K562 (cell line): ENCODE data around the gene RELL2. TPM values are rescaled to one million over a fixed set of nuclear protein-coding genes. Genes with fewer than 3 reads are reported as not detected.

ENCODE experiments used
- AFF1 ChIP-seq, 2 experiments: fragments of 450-650 bp; IDR thresholded peaks; 2 replicates each; pipeline ENCODE4 v1.6.1; 2018; ENCODE audit warnings: mild to moderate bottlenecking in 2 of 2, low read depth in 1 of 2; ENCODE audit not compliant: partially characterized antibody in 2 of 2
- ARID1B ChIP-seq: fragments of 450-650 bp; IDR thresholded peaks from 2 replicates; pipeline ENCODE4 v1.6.1; 2016; ENCODE audit warnings: antibody characterized with exemption, mild to moderate bottlenecking, inconsistent platforms
- E2F6 ChIP-seq, 2 experiments: IDR thresholded peaks; 2 replicates each; pipeline ENCODE4 v1.6.1; 2011; ENCODE audit warnings: borderline replicate concordance in 1 of 2, control low read depth in 1 of 2, low read depth in 1 of 2, low read length in 1 of 2, mild to moderate bottlenecking in 1 of 2, mixed read lengths in 1 of 2, moderate library complexity in 1 of 2; ENCODE audit not compliant: insufficient read depth in 1 of 2, insufficient read length in 1 of 2, poor library complexity in 1 of 2, severe bottlenecking in 1 of 2; ENCODE audit errors: extremely low read depth in 1 of 2
- EP400 ChIP-seq: fragments of 450-650 bp; IDR thresholded peaks from 2 replicates; pipeline ENCODE4 v1.6.1; 2017; ENCODE audit warnings: antibody characterized with exemption, mild to moderate bottlenecking, moderate library complexity
- ETV1 ChIP-seq: fragments of 450-650 bp; conservative IDR thresholded peaks from 2 replicates; pipeline ENCODE4 v1.6.1; 2016; ENCODE audit warnings: missing genetic modification characterization, control low read depth, low read depth, missing compliant biosample characterization
- MEF2A ChIP-seq: IDR thresholded peaks from 2 replicates; pipeline ENCODE4 v1.6.1; 2011; ENCODE audit warnings: low read depth, mild to moderate bottlenecking, low read length, moderate library complexity; ENCODE audit not compliant: control insufficient read depth
- MXI1 ChIP-seq: IDR thresholded peaks from 2 replicates; pipeline ENCODE4 v1.6.1; 2011; ENCODE audit warnings: low read depth, mild to moderate bottlenecking, improper control_type of control experiment, low read length
- TEAD4 ChIP-seq, 2 experiments: sonication (generic) in 1 of 2; formaldehyde crosslinking in 1 of 2; IDR thresholded peaks; 2 replicates each; pipeline versions ENCODE4 v1.6.1 to v1.8.0; 2012 to 2022; ENCODE audit warnings: borderline replicate concordance in 1 of 2, inconsistent platforms in 1 of 2, low read length in 1 of 2, mild to moderate bottlenecking in 1 of 2, missing genetic modification reagents in 1 of 2
- TFE3 ChIP-seq: fragments of 450-650 bp; formaldehyde crosslinking; IDR thresholded peaks from 2 replicates; pipeline ENCODE4 v1.4.0; 2020; ENCODE audit warnings: mild to moderate bottlenecking, mixed read lengths
- TRIM24 ChIP-seq, 2 experiments: fragments of 450-650 bp; IDR thresholded peaks; 2 replicates each; pipeline ENCODE4 v1.6.1; 2016
- ZNF133 ChIP-seq: fragments of 250-450 bp; sonication (Bioruptor Pico); IDR thresholded peaks from 2 replicates; pipeline ENCODE4 v1.4.0; 2020; ENCODE audit warnings: mild to moderate bottlenecking
- ZNF354B ChIP-seq: fragments of 250-450 bp; sonication (Bioruptor Pico); IDR thresholded peaks from 2 replicates; pipeline ENCODE4 v1.4.0; 2020
- ZNF778 ChIP-seq: fragments of 450-650 bp; formaldehyde crosslinking; IDR thresholded peaks from 2 replicates; pipeline ENCODE4 v1.4.0; 2020; ENCODE audit warnings: mild to moderate bottlenecking, moderate library complexity
- polyA plus RNA-seq, 8 experiments: library from polyadenylated mRNA; depleted of rRNA in 4 of 8; stranded (reverse) in 5 of 8; unstranded in 3 of 8; fragments of >200 nt; fragmentation: Nextera tagmentation in 2 of 8; fragmentation: Illumina TruSeq in 1 of 8; extraction: Ambion mirVana in 2 of 8; extraction: Trizol in 1 of 8; gene quantifications; 2 replicates each; pipeline versions ENCODE4 v1.2.1 to v1.2.3, GENCODE V29; 2011 to 2014; ENCODE audit warnings: inconsistent platforms in 1 of 8, missing spikeins in 1 of 8
- total RNA-seq, 7 experiments: library from RNA; depleted of rRNA in 6 of 7; stranded (reverse); fragments of >200 nt in 6 of 7; fragmentation: Illumina TruSeq in 2 of 7; extraction: Trizol in 2 of 7; gene quantifications; 2 replicates each; pipeline versions ENCODE4 v1.2.1 to v1.2.3, GENCODE V29; 2011 to 2021; ENCODE audit warnings: low replicate concordance in 1 of 7

The RELL2 gene
- total and polyA plus RNA-seq, 9 of the 15 experiments (the other 6 are each of a cell fraction or from before 2014, with no cell fraction given): 0.06 to 36.0 (median 14.3) TPM

- 0 out of 4 replicates have a peak, but pooled peaks of 1 of the 2 experiments have one; percentile 25 for TF ChIP-seq TRIM24 (IDR thresholded peaks at IDR 0.05)
- no peak for TF ChIP-seq MEF2A
- peak; percentile 49; the same call in 1 of the 2 replicates for TF ChIP-seq EP400
- peak; percentile 53; the same call in 1 of the 2 replicates for TF ChIP-seq ETV1
- TF ChIP-seq TEAD4 (IDR thresholded peaks at IDR 0.05; ENCODE audit: low read length): peak; percentile 15; the same call in 1 of the 2 replicates
- peak; percentile 53; the same call in 1 of the 2 replicates for TF ChIP-seq TEAD4 (CRISPR knock-in tag; IDR thresholded peaks at IDR 0.05; ENCODE audit: borderline replicate concordance)
- TF ChIP-seq ZNF778: no peak
- no peak for TF ChIP-seq ZNF133 (CRISPR knock-in tag)
- TF ChIP-seq ZNF354B: no peak
- TF ChIP-seq ARID1B: 0 out of 2 replicates have a peak, but pooled peaks have one; percentile 12
- TF ChIP-seq E2F6 (IDR thresholded peaks at IDR 0.05; ENCODE audit: borderline replicate concordance in 1 of 2, extremely low read depth in 1 of 2, insufficient read depth in 1 of 2, insufficient read length in 1 of 2, low read depth in 1 of 2, low read length in 1 of 2, poor library complexity in 1 of 2, severe bottlenecking in 1 of 2): peak in 1 of 2 experiments; percentile 50
- no peak for TF ChIP-seq TFE3 (CRISPR knock-in tag)
- 0 out of 2 replicates have a peak, but pooled peaks have one; percentile 20 for TF ChIP-seq MXI1
- TF ChIP-seq AFF1 (IDR thresholded peaks at IDR 0.05; ENCODE audit: low read depth in 1 of 2, partially characterized antibody in 2 of 2): peak in 1 of 2 experiments; percentile 74
Observed at GRCh38 chr5:141637767-141638419, 1.1 kb downstream of the RELL2 start (continued).
